Stimulated activated CD8-positive, alpha-beta memory T cell treated with anti-CD3 and anti-CD28 coated beads, Interleukin-7, amount 100 ng/mL, for 4 hours (primary cell): ENCODE measurements around the gene CCL18.
A peak's percentile ranks its signal among the peaks of the same experiment; 100 is the strongest.
"Not testable (repeated sequence)": the region's sequence is repeated elsewhere in the genome, so short reads cannot be mapped to it uniquely, and the experiment has no call there.

Experiments used
- DNase-seq, 2 donors: peaks; one replicate each; pipeline ENCODE4 v3.0.0-alpha.2; 2020; ENCODE audit warnings: low read depth in 2 of 2

The CCL18 gene

DNA sequence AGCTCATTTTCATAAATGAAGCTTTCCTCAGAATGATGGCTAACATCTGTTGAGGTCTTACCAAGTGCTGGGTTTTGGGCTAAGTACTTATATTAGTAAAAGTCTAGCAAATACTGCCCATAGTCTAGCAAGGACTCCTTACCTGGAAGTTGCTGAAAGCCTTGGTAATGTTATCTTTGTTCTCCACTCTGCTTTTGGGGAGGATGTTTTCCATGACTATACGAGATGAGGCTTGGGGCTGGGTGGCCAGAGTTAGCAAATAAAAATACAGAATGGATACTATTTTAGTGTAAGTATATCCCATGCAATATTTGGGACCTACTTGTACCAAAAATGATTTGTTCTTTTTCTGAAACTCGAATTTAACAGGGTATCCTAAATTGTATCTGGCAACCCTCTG lies 7.7 kb downstream of the CCL18 start:
- no peak for DNase-seq

GRCh38 chr17:36072431-36073121 lies 8.5 kb downstream of the CCL18 start:
- peak in 1 of 2 donors; percentile 60 for DNase-seq

DNA sequence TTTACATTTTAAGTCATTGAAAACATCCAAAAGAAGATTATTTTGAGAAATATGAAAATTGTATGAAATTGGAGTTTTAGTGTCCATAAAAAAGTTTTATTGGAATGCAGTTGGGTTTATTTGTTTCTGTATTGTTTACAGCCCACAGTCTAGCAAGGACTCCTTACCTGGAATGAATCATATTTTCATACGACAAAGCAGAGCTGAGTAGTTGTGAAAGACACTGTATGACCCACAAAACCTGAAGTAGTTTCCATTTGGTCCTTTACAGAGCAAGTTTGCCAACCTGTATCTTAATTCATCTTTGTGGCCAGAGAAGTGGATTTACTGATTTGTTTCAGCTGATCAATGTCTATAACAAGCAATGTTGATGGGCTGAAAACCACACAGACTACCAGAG lies 10.3 kb downstream of the CCL18 start:
- no peak for DNase-seq

DNA sequence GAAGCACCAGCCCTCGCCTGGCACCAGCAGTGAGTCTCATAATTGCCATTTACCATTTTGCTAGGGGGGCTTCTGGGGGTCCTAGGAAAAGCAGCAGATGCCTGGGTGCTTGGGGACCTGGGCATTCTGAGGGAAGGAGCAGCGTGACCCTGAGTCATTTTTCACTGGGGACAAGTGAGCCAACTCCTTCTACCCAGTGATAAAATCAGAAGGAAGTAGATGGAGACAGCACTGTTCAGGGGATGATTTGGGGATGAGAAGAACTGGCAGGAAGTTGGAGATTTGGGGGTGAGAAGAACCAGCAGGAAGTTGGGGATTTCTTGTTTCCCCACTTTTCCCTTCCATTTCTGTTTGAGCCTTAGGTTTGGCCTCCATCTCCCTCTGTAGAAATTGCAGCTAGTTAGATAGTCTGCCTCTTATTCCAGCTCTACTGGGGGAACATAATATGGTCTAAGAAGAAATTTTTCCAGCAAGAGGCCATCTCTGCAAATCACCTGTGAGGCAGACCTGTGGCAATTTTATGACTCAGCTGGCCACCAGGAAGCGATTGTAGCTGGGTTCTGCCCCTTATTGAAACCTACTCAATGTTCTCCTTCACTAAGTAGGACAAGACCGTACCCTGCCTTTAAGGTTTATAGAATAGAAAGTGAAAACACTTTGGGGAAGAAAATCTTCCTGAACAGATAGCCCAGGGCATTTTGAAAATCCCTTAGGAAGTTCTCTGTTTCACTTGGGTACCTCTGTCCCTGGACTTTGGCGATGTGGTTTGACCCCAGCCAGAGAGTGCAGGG lies 17.8 kb downstream of the CCL18 start:
- DNase-seq = peak in 1 of 2 donors; percentile 20

GRCh38 chr17:36082482-36083120 lies 18.5 kb downstream of the CCL18 start:
- DNase-seq = peak; percentile 57

- DNase-seq = not testable (repeated sequence)
These were observed 19.6 kb downstream of the CCL18 start for GRCh38 chr17:36083691-36084090.

- DNase-seq = no peak
These were observed 21.7 kb downstream of the CCL18 start for GRCh38 chr17:36085765-36086164.

- DNase-seq = no peak
These were observed 22.7 kb downstream of the CCL18 start for GRCh38 chr17:36086791-36087190.

- not testable (repeated sequence) for DNase-seq
These were observed 23.4 kb downstream of the CCL18 start for GRCh38 chr17:36087471-36087870.

DNA sequence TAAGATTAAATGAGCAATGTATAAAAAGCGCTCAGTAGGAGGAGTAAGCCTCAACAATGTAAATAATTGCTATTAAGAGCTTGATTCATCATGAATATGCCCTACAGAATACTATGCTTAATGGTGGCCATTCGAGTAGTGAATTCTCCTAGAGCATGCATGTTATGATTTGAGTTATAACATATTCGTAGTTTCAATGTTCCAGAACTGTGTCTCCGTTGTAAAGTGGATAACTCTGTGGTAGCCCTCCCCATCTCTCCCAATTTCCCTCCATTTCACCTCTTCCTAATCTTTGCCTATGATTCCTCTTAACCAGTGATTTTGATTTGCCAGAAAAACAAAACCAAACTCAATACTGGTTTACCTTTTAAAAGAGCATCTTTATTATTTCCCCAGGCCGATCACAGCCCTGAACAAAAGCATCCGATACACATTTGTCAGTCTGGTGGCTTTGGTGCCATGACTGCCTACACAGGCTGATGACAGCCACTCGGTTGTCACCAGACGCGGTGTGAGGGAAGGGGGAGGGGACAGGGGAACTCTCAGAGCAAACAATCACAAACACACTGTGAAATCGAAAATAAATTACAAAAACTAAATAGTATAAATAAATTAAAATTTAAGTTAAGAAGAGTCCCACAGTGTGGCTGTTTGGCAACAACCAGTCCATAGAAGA lies 24.0 kb downstream of the CCL18 start:
- not testable (repeated sequence) for DNase-seq

- DNase-seq = no peak
These were observed 24.7 kb downstream of the CCL18 start for GRCh38 chr17:36088670-36089338.

DNA sequence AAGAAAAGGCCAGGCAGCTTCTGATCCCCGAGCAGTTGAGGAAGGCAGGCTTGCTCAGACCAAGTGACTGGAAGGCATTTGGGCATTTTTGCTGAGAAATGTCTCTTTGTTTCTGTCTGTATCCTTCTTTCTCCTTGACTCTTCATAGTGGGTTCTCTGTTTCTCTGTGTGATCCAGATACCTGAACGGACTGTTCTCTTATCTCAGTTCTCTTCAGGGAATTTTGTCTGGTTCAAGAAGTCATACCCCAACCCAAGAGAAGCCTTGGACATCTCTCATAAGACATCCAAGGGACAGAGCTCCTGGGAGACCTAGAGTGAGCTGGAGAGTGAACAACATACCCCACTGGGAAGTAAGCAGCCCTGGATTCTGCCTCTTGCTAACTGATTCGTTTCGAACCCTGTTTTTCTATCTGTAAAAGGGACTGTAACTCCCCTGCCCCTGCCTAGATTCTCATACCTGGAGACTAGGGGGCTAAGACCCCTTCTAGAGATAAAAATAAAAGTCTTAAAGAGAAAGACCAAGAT lies 25.3 kb downstream of the CCL18 start:
- no peak for DNase-seq

DNA sequence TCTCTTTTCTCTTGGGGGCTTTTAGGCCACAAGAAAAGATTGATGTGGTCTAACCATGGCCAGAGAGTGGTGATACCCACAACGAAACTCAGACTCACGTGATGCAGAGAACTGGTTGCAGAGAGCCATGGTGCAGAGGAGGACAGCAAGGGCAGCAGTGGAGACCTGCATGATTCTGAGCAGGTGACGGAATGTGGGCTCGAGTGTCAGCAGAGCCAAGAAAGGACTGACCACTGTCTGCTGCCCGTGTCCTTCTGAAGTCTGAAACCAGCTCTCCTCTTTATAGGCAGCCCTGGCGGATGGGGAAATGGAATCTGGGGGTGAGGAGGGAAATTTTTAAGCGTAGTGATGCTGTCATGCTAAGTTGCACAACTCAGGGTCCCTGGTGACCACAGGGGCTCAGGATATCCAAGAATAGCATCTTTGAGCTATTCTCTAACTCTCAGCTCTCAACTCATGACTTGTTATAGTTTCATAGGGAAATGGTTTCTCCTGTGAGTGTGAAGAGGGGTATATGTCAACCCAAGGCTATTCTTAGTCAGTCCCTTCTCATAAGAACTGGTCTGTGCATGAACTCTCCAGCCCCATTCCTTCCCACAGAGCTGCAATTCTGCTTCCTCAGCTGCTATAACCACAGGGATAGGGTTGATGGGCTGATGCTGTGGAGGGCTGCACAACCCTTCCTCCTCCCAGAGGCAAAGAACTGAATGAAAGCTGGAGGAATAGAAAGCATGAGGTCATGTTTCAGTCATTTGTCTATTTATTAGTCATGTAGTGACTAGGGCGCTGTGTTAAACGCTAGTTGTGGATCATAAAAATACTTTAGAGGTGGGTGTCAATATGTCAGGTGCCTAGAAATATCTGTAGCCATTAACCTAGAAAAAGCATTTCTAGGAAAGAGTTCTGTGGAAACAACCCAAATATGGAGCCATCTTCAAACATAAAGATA lies 26.1 kb downstream of the CCL18 start, which contains the start of gene CCL3:
Gene CCL3, minus strand, starts transcription at position 256 of the 949 bp plus-strand sequence. Its CDS starts 85 bp downstream, at position 171.
- DNase-seq = peak in 1 of 2 donors; percentile 36

DNA sequence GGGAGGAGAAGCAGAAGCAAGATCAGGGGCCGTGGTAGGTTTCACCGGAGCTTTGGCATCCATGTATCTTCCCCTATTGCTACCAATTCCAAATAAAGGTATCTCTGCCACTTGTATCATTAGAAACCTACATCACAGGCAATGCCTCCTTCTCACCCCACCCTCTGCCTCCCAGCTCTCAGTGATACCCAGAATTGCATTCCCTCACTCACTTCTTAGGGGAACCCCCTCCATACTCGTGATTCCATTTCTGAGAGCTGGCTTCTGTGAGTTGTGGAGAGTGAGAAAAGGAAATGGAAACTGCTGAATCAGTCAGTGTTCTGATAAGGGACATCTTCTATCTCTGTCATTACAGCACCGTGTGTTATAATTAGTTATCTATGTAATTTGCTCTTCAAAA lies 28.2 kb downstream of the CCL18 start:
- peak in 1 of 2 donors; percentile 24 for DNase-seq

DNA sequence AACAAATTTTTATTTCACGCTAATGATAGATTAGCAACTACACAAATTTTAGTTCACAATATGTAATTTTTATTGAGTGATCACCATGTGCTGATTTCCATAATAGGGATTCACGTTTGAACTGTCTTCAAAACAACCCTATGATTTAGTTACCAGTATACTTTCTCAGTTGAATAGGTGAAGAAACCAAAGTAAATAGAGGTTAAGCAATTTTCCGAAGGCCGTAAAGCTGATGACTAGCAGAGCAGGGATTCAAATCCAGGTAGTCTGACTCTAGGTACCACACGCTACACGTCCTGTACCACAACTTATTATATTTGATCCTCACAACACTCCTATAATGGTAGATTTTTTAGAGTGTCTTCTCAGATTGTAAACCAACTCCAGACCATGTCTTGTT lies 28.6 kb downstream of the CCL18 start:
- not testable (repeated sequence) for DNase-seq

DNA sequence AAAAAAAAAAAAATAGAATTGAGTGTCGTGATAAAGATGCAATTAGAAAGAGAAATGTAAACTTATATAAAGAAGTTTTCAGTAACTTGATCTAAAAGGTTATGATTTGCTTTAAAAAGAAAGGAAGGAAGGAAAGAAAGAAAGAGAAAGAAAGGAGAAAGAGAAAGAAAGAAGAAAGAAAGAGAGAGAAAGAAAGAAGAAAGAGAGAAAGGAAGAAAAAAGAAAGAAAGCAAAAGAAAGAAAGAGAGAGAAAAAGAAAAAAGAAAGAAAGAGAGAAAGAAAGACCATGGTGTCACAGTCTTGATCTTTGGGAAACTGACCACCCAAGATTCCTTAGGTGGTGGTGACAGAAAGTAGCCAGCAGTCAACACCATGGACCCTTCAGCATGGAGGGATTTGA lies 30.2 kb downstream of the CCL18 start:
- DNase-seq = no peak

- no peak for DNase-seq
These were observed 30.7 kb downstream of the CCL18 start for GRCh38 chr17:36094746-36095145.

GRCh38 chr17:36095992-36096391 lies 31.9 kb downstream of the CCL18 start:
- DNase-seq = no peak

GRCh38 chr17:36099004-36099403 lies 34.9 kb downstream of the CCL18 start:
- not testable (repeated sequence) for DNase-seq

DNA sequence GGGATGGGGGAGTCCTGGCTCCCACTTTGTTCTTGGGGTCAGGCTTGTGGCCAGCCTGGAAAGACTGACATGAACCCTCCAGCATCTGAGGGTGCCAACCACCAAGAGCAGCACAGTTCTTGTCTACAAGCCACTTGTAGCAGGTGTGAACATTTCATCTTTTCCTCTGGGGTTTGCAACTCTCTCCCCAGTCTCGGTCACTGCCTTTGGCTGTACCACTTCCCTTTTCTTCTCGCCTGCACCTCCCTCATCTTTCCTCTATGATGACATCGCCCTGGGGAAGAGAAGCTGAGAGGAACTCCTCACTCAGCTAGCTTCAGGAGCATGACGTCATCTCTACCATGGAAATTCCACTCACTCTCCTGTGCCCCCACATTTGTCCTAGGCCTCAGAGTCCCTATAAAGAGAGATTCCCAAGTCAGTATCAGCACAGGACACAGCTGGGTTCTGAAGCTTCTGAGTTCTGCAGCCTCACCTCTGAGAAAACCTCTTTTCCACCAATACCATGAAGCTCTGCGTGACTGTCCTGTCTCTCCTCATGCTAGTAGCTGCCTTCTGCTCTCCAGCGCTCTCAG lies 39.4 kb downstream of the CCL18 start, which contains the start of gene CCL4:
Gene CCL4, plus strand, starts transcription at position 427 of the 575 bp plus-strand sequence. Its CDS starts 79 bp downstream, at position 506.
- peak in 1 of 2 donors; percentile 61 for DNase-seq
